Hepatic stellate cell (primary cell): ENCODE data around the gene SLC8A3.
A peak's percentile ranks its signal among the peaks of the same experiment; 100 is the strongest.
"Not testable (repeated sequence)": the region's sequence is repeated elsewhere in the genome, so short reads cannot be mapped to it uniquely, and the experiment has no call there.

Experiments
- DNase-seq: peaks from one replicate; pipeline ENCODE4 v3.0.0; 2011; ENCODE audit warnings: low spot score

SLC8A3 gene

GRCh38 chr14:70188659-70189455, at the start of gene SLC8A3:
SLC8A3 (minus strand) TSS chr14:70188951; CDS start chr14:70168422, 20,529 bp downstream.
- DNase-seq: peak; percentile 43

- no peak for DNase-seq
These were observed 49.0 kb upstream of the SLC8A3 start for GRCh38 chr14:70237710-70238109.

GRCh38 chr14:70234066-70234950, 45.6 kb upstream of the SLC8A3 start:
- DNase-seq: no peak

GRCh38 chr14:70231756-70232544, 43.2 kb upstream of the SLC8A3 start:
- not testable (repeated sequence) for DNase-seq

- DNase-seq: not testable (repeated sequence)
These were observed 41.3 kb upstream of the SLC8A3 start for GRCh38 chr14:70229877-70230640.

GRCh38 chr14:70213721-70214282, 25.1 kb upstream of the SLC8A3 start:
- DNase-seq: no peak

GRCh38 chr14:70212752-70213151, 24.0 kb upstream of the SLC8A3 start:
- no peak for DNase-seq

GRCh38 chr14:70208380-70208779, 19.6 kb upstream of the SLC8A3 start:
- no peak for DNase-seq

GRCh38 chr14:70203686-70204085, 14.9 kb upstream of the SLC8A3 start:
- DNase-seq: no peak

- no peak for DNase-seq
These were observed 13.2 kb upstream of the SLC8A3 start for GRCh38 chr14:70201994-70202393.

GRCh38 chr14:70193396-70193795, 4.6 kb upstream of the SLC8A3 start:
- DNase-seq: no peak

GRCh38 chr14:70192915-70193314, 4.2 kb upstream of the SLC8A3 start:
- DNase-seq: no peak

- DNase-seq: no peak
These were observed 1.4 kb upstream of the SLC8A3 start for GRCh38 chr14:70190156-70190555.

GRCh38 chr14:70189456-70190077, 816 bp upstream of the SLC8A3 start:
- no peak for DNase-seq

GRCh38 chr14:70188322-70188658, 461 bp downstream of the SLC8A3 start:
- no peak for DNase-seq

- DNase-seq: no peak
These were observed 1.8 kb downstream of the SLC8A3 start for GRCh38 chr14:70186900-70187451.

- no peak for DNase-seq
These were observed 4.8 kb downstream of the SLC8A3 start for GRCh38 chr14:70183991-70184390.

- DNase-seq: no peak
These were observed 7.5 kb downstream of the SLC8A3 start for GRCh38 chr14:70181276-70181675.

- no peak for DNase-seq
These were observed 8.0 kb downstream of the SLC8A3 start for GRCh38 chr14:70180718-70181117.

- DNase-seq: no peak
These were observed 11.5 kb downstream of the SLC8A3 start for GRCh38 chr14:70177081-70177800.
